HepG2 (cell line): ENCODE data around the gene ZNF667. TPM values are rescaled to one million over a fixed set of nuclear protein-coding genes. Genes with fewer than 3 reads are reported as not detected.

ENCODE experiments used
- AGO2 ChIP-seq: fragments of 200-400 bp; formaldehyde crosslinking; optimal IDR thresholded peaks from 2 replicates; pipeline ENCODE3; 2017; ENCODE audit warnings: mild to moderate bottlenecking, low read depth, low read length, moderate library complexity
- DMAP1 ChIP-seq: IDR thresholded peaks from 2 replicates; pipeline ENCODE4 v1.6.1; 2016
- GABPA ChIP-seq, 2 experiments: IDR thresholded peaks; 2 replicates each; pipeline ENCODE4 v1.6.1; 2011 to 2016; ENCODE audit warnings: low read depth in 2 of 2, low read length in 1 of 2, missing biosample characterization in 1 of 2, missing genetic modification characterization in 1 of 2
- HOXA3 ChIP-seq: sonication (generic); formaldehyde crosslinking; IDR thresholded peaks from 2 replicates; pipeline ENCODE4 v1.5.0; 2020; ENCODE audit warnings: missing genetic modification reagents
- ISL2 ChIP-seq: sonication (generic); formaldehyde crosslinking; IDR thresholded peaks from 2 replicates; pipeline ENCODE4 v1.5.0; 2020; ENCODE audit warnings: missing genetic modification reagents
- KAT8 ChIP-seq: IDR thresholded peaks from 2 replicates; pipeline ENCODE4 v1.6.1; 2016; ENCODE audit warnings: missing genetic modification reagents, missing compliant biosample characterization
- KDM5B ChIP-seq: sonication (generic); formaldehyde crosslinking; IDR thresholded peaks from 2 replicates; pipeline ENCODE4 v1.4.0; 2020; ENCODE audit warnings: missing genetic modification reagents, mild to moderate bottlenecking, borderline replicate concordance
- MAFF ChIP-seq: IDR thresholded peaks from 2 replicates; pipeline ENCODE4 v1.6.1; 2011; ENCODE audit warnings: low read depth, low read length, improper control_type of control experiment
- PLRG1 ChIP-seq: fragments of 450-650 bp; conservative IDR thresholded peaks from 2 replicates; pipeline ENCODE4 v1.6.1; 2016
- SPEN ChIP-seq: sonication (generic); formaldehyde crosslinking; IDR thresholded peaks from 2 replicates; pipeline ENCODE4 v1.5.1; 2020; ENCODE audit warnings: low read depth, mild to moderate bottlenecking, missing genetic modification reagents
- STAG1 ChIP-seq: sonication (generic); formaldehyde crosslinking; IDR thresholded peaks from 2 replicates; pipeline ENCODE4 v1.4.0; 2020; ENCODE audit warnings: missing genetic modification reagents
- YEATS4 ChIP-seq: sonication (generic); formaldehyde crosslinking; IDR thresholded peaks from 2 replicates; pipeline ENCODE4 v1.4.0; 2020; ENCODE audit warnings: missing genetic modification reagents, borderline replicate concordance
- ZBTB21 ChIP-seq: sonication (generic); formaldehyde crosslinking; IDR thresholded peaks from 2 replicates; pipeline ENCODE4 v1.4.0; 2020; ENCODE audit warnings: missing genetic modification reagents
- ZBTB7A ChIP-seq: sonication (generic); formaldehyde crosslinking; IDR thresholded peaks from 2 replicates; pipeline ENCODE4 v1.8.0; 2022; ENCODE audit warnings: mild to moderate bottlenecking, missing genetic modification reagents
- ZEB1 ChIP-seq: IDR thresholded peaks from 2 replicates; pipeline ENCODE4 v1.6.1; 2012; ENCODE audit warnings: mild to moderate bottlenecking, low read depth, inconsistent platforms; ENCODE audit not compliant: insufficient replicate concordance
- ZNF292 ChIP-seq: sonication (generic); formaldehyde crosslinking; IDR thresholded peaks from 2 replicates; pipeline ENCODE4 v1.8.1; 2022; ENCODE audit warnings: mild to moderate bottlenecking, low read depth, missing genetic modification reagents, borderline replicate concordance
- ZNF333 ChIP-seq: sonication (generic); formaldehyde crosslinking; IDR thresholded peaks from 2 replicates; pipeline ENCODE4 v1.4.0; 2020; ENCODE audit warnings: mild to moderate bottlenecking, missing genetic modification reagents, borderline replicate concordance
- polyA plus RNA-seq, 8 experiments: library from polyadenylated mRNA; depleted of rRNA in 3 of 8; stranded (reverse) in 7 of 8; unstranded in 1 of 8; fragments of >200 nt; fragmentation: Illumina TruSeq in 4 of 8; extraction: Trizol in 4 of 8; gene quantifications; 2 replicates each; pipeline versions ENCODE4 v1.2.1 to v1.2.3, GENCODE V29; 2011 to 2016; ENCODE audit warnings: low read depth in 4 of 8, missing spikeins in 1 of 8, mixed read lengths in 1 of 8; ENCODE audit not compliant: insufficient read depth in 1 of 8
- total RNA-seq, 5 experiments: library from RNA; depleted of rRNA; stranded (reverse); fragments of >200 nt; fragmentation: Illumina TruSeq; extraction: Trizol; gene quantifications; 2 replicates each; pipeline ENCODE4 v1.2.3, GENCODE V29; 2016; ENCODE audit warnings: low read depth in 1 of 5
- TF ChIP-seq, protein P1 (sequence below): IDR thresholded peaks from 2 replicates; pipeline ENCODE4 v1.6.1; 2016; ENCODE audit warnings: mild to moderate bottlenecking
- TF ChIP-seq, protein P2 (sequence below), 2 experiments: sonication (generic) in 1 of 2; formaldehyde crosslinking in 1 of 2; IDR thresholded peaks; 2 replicates each; pipeline versions ENCODE4 v1.4.0 to v1.6.1; 2018 to 2020; ENCODE audit warnings: missing genetic modification reagents in 2 of 2, borderline replicate concordance in 1 of 2, low read depth in 1 of 2, mild to moderate bottlenecking in 1 of 2, missing biosample characterization in 1 of 2
- TF ChIP-seq, protein P3 (sequence below): sonication (generic); formaldehyde crosslinking; IDR thresholded peaks from 2 replicates; pipeline ENCODE4 v1.8.1; 2023; ENCODE audit warnings: mild to moderate bottlenecking, moderate library complexity, missing genetic modification reagents
- TF ChIP-seq, protein P4 (sequence below): sonication (generic); formaldehyde crosslinking; IDR thresholded peaks from 2 replicates; pipeline ENCODE4 v1.5.1; 2020; ENCODE audit warnings: mild to moderate bottlenecking, missing genetic modification reagents, moderate library complexity
- TF ChIP-seq, protein P5 (sequence below): sonication (generic); formaldehyde crosslinking; IDR thresholded peaks from 2 replicates; pipeline ENCODE4 v1.4.0; 2020; ENCODE audit warnings: mild to moderate bottlenecking, missing genetic modification reagents

The ZNF667 gene
- total and polyA plus RNA-seq, 2 of the 13 experiments (the other 11 are each of a cell fraction or from before 2014, with no cell fraction given) = not detected

DNA sequence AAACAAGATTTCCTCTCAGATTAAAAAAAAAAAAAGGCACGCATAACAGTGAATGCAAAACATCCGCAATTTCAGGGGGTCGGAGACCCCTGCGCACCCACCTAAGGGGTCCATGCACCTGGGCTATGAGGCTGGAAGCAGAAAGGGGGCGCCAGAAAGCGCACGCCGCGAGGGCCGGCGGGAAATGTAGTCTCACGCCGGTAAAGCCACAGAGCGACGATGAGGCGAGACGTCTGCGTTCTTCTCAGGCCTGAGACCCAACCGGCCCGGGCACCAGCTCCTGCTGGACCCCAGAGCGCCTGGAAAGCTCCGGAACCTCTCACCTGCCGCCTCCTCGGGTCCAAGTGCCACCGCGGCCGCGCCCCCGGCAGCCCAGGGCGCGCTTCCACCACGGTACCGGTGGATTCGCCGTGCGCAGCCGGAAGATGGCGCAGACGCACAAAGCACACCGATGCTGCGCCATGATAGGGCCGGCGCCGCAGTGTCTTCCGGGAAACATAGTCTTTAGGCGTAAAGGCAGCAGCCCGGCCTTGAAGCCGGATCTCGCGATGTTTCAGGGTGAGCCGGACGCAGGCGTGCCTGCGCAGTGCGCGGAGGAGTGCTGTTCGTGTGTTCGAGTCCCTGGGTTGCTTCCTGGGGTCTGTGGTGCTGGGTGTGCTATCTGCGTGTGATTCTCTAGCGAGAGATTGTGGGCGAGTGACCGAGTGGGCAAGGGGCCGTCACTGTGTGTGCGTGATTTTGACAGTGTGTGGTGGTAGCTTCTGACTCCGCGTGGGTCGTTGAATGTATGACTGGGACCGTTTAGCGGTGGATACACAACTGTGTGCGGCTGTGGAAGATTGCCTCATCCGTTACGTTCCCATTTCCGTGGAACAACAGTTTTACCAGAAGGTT lies 83.8 kb downstream of the ZNF667 start, which contains the start of gene ZNF582 (continued):
- TF ChIP-seq, protein P1, sequence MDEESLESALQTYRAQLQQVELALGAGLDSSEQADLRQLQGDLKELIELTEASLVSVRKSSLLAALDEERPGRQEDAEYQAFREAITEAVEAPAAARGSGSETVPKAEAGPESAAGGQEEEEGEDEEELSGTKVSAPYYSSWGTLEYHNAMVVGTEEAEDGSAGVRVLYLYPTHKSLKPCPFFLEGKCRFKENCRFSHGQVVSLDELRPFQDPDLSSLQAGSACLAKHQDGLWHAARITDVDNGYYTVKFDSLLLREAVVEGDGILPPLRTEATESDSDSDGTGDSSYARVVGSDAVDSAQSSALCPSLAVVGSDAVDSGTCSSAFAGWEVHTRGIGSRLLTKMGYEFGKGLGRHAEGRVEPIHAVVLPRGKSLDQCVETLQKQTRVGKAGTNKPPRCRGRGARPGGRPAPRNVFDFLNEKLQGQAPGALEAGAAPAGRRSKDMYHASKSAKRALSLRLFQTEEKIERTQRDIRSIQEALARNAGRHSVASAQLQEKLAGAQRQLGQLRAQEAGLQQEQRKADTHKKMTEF (CRISPR knock-in tag) = peak; percentile 64
- TF ChIP-seq GABPA (IDR thresholded peaks at IDR 0.05; ENCODE audit: low read depth, low read length) (peak; percentile 31), GABPA (CRISPR knock-in tag; IDR thresholded peaks at IDR 0.05; ENCODE audit: low read depth) (peak; percentile 67), PLRG1 (no peak), KAT8 (CRISPR knock-in tag) (peak; percentile 75), ZBTB7A (CRISPR knock-in tag) (peak; percentile 74), HOXA3 (CRISPR knock-in tag) (peak; percentile 85), ZBTB21 (CRISPR knock-in tag) (no peak), SPEN (peak; percentile 66; the same call in 1 of the 2 replicates), ZEB1 (no peak), ZNF292 (CRISPR knock-in tag) (no peak), ZNF333 (CRISPR knock-in tag) (0 out of 2 replicates have a peak, but pooled peaks have one; percentile 32), ISL2 (CRISPR knock-in tag) (0 out of 2 replicates have a peak, but pooled peaks have one; percentile 35), KDM5B (CRISPR knock-in tag) (peak; percentile 37; the same call in 1 of the 2 replicates), YEATS4 (peak; percentile 47; the same call in 1 of the 2 replicates), STAG1 (peak; percentile 34), AGO2 (no peak), DMAP1 (CRISPR knock-in tag) (no peak), MAFF (no peak)
- TF ChIP-seq, protein P2, sequence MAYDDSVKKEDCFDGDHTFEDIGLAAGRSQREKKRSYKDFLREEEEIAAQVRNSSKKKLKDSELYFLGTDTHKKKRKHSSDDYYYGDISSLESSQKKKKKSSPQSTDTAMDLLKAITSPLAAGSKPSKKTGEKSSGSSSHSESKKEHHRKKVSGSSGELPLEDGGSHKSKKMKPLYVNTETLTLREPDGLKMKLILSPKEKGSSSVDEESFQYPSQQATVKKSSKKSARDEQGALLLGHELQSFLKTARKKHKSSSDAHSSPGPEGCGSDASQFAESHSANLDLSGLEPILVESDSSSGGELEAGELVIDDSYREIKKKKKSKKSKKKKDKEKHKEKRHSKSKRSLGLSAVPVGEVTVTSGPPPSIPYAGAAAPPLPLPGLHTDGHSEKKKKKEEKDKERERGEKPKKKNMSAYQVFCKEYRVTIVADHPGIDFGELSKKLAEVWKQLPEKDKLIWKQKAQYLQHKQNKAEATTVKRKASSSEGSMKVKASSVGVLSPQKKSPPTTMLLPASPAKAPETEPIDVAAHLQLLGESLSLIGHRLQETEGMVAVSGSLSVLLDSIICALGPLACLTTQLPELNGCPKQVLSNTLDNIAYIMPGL (CRISPR knock-in tag; IDR thresholded peaks at IDR 0.05; ENCODE audit: borderline replicate concordance in 1 of 2, low read depth in 1 of 2) = peak; percentile 54 to 87; a peak in 3 of 4 replicates
- TF ChIP-seq, protein P3, sequence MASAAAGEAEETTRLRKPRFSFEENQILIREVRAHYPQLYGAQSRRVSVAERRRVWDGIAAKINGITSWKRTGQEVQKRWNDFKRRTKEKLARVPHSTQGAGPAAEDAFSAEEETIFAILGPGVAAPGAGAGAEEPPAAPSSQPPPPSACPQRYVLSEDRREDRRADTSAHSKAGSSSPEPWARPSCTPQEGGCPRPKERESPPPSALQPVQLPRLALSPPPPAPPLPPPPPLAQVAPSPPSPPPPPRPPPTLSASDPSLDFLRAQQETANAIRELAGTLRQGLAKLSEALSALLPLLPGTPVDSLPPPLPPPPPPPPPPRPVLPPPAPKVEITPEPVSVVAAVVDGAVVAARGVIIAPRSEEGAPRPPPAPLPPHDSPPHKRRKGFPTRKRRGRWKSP (CRISPR knock-in tag) = 0 out of 2 replicates have a peak, but pooled peaks have one; percentile 38
- TF ChIP-seq, protein P4, sequence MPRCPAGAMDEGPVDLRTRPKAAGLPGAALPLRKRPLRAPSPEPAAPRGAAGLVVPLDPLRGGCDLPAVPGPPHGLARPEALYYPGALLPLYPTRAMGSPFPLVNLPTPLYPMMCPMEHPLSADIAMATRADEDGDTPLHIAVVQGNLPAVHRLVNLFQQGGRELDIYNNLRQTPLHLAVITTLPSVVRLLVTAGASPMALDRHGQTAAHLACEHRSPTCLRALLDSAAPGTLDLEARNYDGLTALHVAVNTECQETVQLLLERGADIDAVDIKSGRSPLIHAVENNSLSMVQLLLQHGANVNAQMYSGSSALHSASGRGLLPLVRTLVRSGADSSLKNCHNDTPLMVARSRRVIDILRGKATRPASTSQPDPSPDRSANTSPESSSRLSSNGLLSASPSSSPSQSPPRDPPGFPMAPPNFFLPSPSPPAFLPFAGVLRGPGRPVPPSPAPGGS (CRISPR knock-in tag) = 0 out of 2 replicates have a peak, but pooled peaks have one; percentile 25
- TF ChIP-seq, protein P5, sequence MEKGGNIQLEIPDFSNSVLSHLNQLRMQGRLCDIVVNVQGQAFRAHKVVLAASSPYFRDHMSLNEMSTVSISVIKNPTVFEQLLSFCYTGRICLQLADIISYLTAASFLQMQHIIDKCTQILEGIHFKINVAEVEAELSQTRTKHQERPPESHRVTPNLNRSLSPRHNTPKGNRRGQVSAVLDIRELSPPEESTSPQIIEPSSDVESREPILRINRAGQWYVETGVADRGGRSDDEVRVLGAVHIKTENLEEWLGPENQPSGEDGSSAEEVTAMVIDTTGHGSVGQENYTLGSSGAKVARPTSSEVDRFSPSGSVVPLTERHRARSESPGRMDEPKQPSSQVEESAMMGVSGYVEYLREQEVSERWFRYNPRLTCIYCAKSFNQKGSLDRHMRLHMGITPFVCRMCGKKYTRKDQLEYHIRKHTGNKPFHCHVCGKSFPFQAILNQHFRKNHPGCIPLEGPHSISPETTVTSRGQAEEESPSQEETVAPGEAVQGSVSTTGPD (CRISPR knock-in tag) = no peak
